ENCODE results near the gene NKD2. TPM values are rescaled to one million over a fixed set of nuclear protein-coding genes. Genes with fewer than 3 reads are reported as not detected.

The NKD2 gene
- total RNA-seq, 1 experiment from 2014 or later: 12.3 TPM

- POLR2A ChIA-PET: no interaction called here
- TF ChIP-seq TCF7L2 (IDR thresholded peaks at IDR 0.05; ENCODE audit: low read depth, low read length): no peak
- no peak for TF ChIP-seq SIN3A (IDR thresholded peaks at IDR 0.05; ENCODE audit: borderline replicate concordance, insufficient read depth, low read depth, low read length)
- TF ChIP-seq POLR2AphosphoS5 (IDR thresholded peaks at IDR 0.05; ENCODE audit: low read depth, low read length): no peak
- no peak for TF ChIP-seq REST (IDR thresholded peaks at IDR 0.05; ENCODE audit: insufficient read depth in 1 of 2, low read depth in 2 of 2, low read length in 1 of 2)
- no peak for TF ChIP-seq CTCF (IDR thresholded peaks at IDR 0.05)
- in situ Hi-C loops (cut with HindIII; ENCODE audit: low pct_unique_long_range_greater_than_20kb, low sequenced_read_pairs) (no loop called here), intact Hi-C loops (cut with micrococcal nuclease; ENCODE audit: unreplicated experiment) (no loop called here)
- Histone ChIP-seq H3K27ac (ENCODE audit: low read length) (no peak overlapping the region), H3K9me3 (ENCODE audit: control insufficient read depth, insufficient read depth, low read depth, low read length) (no peaks in the 10 kb centered on the region), H3K4me1 (ENCODE audit: control insufficient read depth, insufficient read depth, low read length) (0 out of 2 replicates have a peak, but pooled peaks cover 2% of the 10 kb centered on the region), H3K36me3 (ENCODE audit: control insufficient read depth, insufficient read depth, low read length) (no peaks in the 10 kb centered on the region), H3K27me3 (ENCODE audit: control insufficient read depth, insufficient read depth, low read length) (no peaks in the 10 kb centered on the region), H3K4me3 (ENCODE audit: low read depth in 2 of 2, low read length in 2 of 2) (no peak overlapping the region)
- ATAC-seq (no peak), DNase-seq (ENCODE audit: low read depth, low spot score) (no peak)
- no TSS peak for BruUV-seq (replicated peaks)
- CTCF ChIA-PET: no interaction called here
Measured at GRCh38 chr5:995318-995717, 13.3 kb upstream of the NKD2 start.

- H3K4me3 ChIP-seq (ENCODE audit: low read depth in 2 of 2, low read length in 2 of 2): no peak overlapping the region
- H3K27ac ChIP-seq (ENCODE audit: low read length): no peak overlapping the region
- TF ChIP-seq SIN3A (IDR thresholded peaks at IDR 0.05; ENCODE audit: borderline replicate concordance, insufficient read depth, low read depth, low read length) (no peak), REST (IDR thresholded peaks at IDR 0.05; ENCODE audit: insufficient read depth in 1 of 2, low read depth in 2 of 2, low read length in 1 of 2) (no peak), POLR2AphosphoS5 (IDR thresholded peaks at IDR 0.05; ENCODE audit: low read depth, low read length) (no peak), CTCF (IDR thresholded peaks at IDR 0.05) (no peak), TCF7L2 (IDR thresholded peaks at IDR 0.05; ENCODE audit: low read depth, low read length) (no peak)
- intact Hi-C loops (cut with micrococcal nuclease; ENCODE audit: unreplicated experiment): no loop called here
- ATAC-seq (no peak), DNase-seq (ENCODE audit: low read depth, low spot score) (no peak)
- H3K36me3 ChIP-seq (ENCODE audit: control insufficient read depth, insufficient read depth, low read length): no peaks in the 10 kb centered on the region
- ChIA-PET POLR2A (no interaction called here), CTCF (no interaction called here)
- H3K4me1 ChIP-seq (ENCODE audit: control insufficient read depth, insufficient read depth, low read length): no peaks in the 10 kb centered on the region
- no peaks in the 10 kb centered on the region for H3K9me3 ChIP-seq (ENCODE audit: control insufficient read depth, insufficient read depth, low read depth, low read length)
- no TSS peak for BruUV-seq (replicated peaks)
- in situ Hi-C loops (cut with HindIII; ENCODE audit: low pct_unique_long_range_greater_than_20kb, low sequenced_read_pairs): no loop called here
- no peaks in the 10 kb centered on the region for H3K27me3 ChIP-seq (ENCODE audit: control insufficient read depth, insufficient read depth, low read length)
Measured at GRCh38 chr5:997001-997474, 11.6 kb upstream of the NKD2 start.

Data from Panc1 (cell line).